Natural killer cell (primary cell): ENCODE data around the gene GRID1. TPM values are rescaled to one million over a fixed set of nuclear protein-coding genes. Genes with fewer than 3 reads are reported as not detected.

Experiments used
- ATAC-seq, 3 donors: fragments of 150-1000 bp in 2 of 3; fragments of 200-7000 bp in 1 of 3; cut with Tn5 transposase; 1 replicate in 1 of 3; 2 replicates in 2 of 3; pipeline ENCODE4 v1.10.0; 2021; ENCODE audit warnings: mild to moderate bottlenecking in 2 of 3, moderate library complexity in 2 of 3
- DNase-seq, 2 donors: peaks; one replicate each; pipeline versions ENCODE4 v3.0.0 to v3.0.0-alpha.2; 2013 to 2021; ENCODE audit warnings: mixed read lengths in 1 of 2
- H3K27ac ChIP-seq: one replicate; pipeline ENCODE4 v1.5.1; 2013; ENCODE audit warnings: mild to moderate bottlenecking, low read length
- H3K27me3 ChIP-seq: one replicate; pipeline ENCODE4 v1.6.1; 2013; ENCODE audit warnings: low read length; ENCODE audit not compliant: control insufficient read depth, insufficient read depth
- H3K36me3 ChIP-seq: one replicate; pipeline ENCODE4 v1.6.1; 2013; ENCODE audit warnings: low read length; ENCODE audit not compliant: control insufficient read depth, insufficient read depth
- H3K4me1 ChIP-seq: one replicate; pipeline ENCODE4 v1.6.1; 2013; ENCODE audit warnings: low read length; ENCODE audit not compliant: control insufficient read depth, insufficient read depth
- H3K4me3 ChIP-seq: one replicate; pipeline ENCODE4 v1.5.1; 2013; ENCODE audit warnings: low read length
- H3K9me3 ChIP-seq: one replicate; pipeline ENCODE4 v1.6.1; 2013; ENCODE audit warnings: low read length; ENCODE audit not compliant: control insufficient read depth, insufficient read depth
- H3K27ac Mint-ChIP-seq, 2 donors: one replicate each; pipeline ENCODE4 v1.8.0; 2022; ENCODE audit warnings: mild to moderate bottlenecking in 2 of 2, mixed read lengths in 2 of 2, moderate library complexity in 1 of 2
- H3K27me3 Mint-ChIP-seq, 2 donors: one replicate each; pipeline ENCODE4 v1.8.0; 2022; ENCODE audit warnings: low read depth in 2 of 2, mixed read lengths in 2 of 2
- H3K36me3 Mint-ChIP-seq: one replicate; pipeline ENCODE4 v1.8.0; 2022; ENCODE audit warnings: mixed read lengths
- H3K4me1 Mint-ChIP-seq, 2 donors: one replicate each; pipeline ENCODE4 v1.8.0; 2022; ENCODE audit warnings: mixed read lengths in 2 of 2
- H3K4me3 Mint-ChIP-seq: one replicate; pipeline ENCODE4 v1.8.0; 2022; ENCODE audit warnings: mild to moderate bottlenecking, moderate library complexity, mixed read lengths
- H3K9me3 Mint-ChIP-seq, 2 donors: one replicate each; pipeline ENCODE4 v1.8.0; 2022; ENCODE audit warnings: mixed read lengths in 2 of 2
- CTCF ChIP-seq: fragments of 200-600 bp; IDR thresholded peaks from one replicate; pipeline ENCODE4 v1.8.0; 2022; ENCODE audit warnings: antibody characterized with exemption
- WGBS: methylation state at CpG from one replicate; pipeline ENCODE4 v1.1.7; 2013; ENCODE audit warnings: missing lambda C conversion rate; ENCODE audit not compliant: insufficient coverage; 5-methylcytosine and 5-hydroxymethylcytosine counted together
- intact Hi-C: fragments of 100-400 bp; cut with micrococcal nuclease; formaldehyde crosslinking; loops from one replicate; pipeline ENCODE4 v1.14.2; 2022
- total RNA-seq, 4 donors: library from RNA; stranded (reverse); fragments of 120-200 nt in 1 of 4; gene quantifications; one replicate each; pipeline versions ENCODE4 v1.2.3 to v1.2.4, GENCODE V29; 2013 to 2022

The GRID1 gene
- total RNA-seq, 3 donors from 2014 or later (not counting 1 experiment from before 2014, with no cell fraction given), result not detected

- ATAC-seq (no peak), DNase-seq (no peak)
- no peaks in the 10 kb centered on the region for H3K4me1 ChIP-seq
- H3K27ac Mint-ChIP-seq, result no peak overlapping the region
- no peak overlapping the region for H3K4me3 Mint-ChIP-seq
- no peak overlapping the region for H3K27ac ChIP-seq
- no peaks in the 10 kb centered on the region for H3K36me3 ChIP-seq
- no peaks in the 10 kb centered on the region for H3K9me3 Mint-ChIP-seq
- no peaks in the 10 kb centered on the region for H3K27me3 ChIP-seq
- no peaks in the 10 kb centered on the region for H3K9me3 ChIP-seq
- WGBS, result 87% methylated on average over 4 of the region's 4 CpGs
- intact Hi-C loops, result no loop called here
- no peak for TF ChIP-seq CTCF
- H3K36me3 Mint-ChIP-seq, result no peaks in the 10 kb centered on the region
- no peak overlapping the region for H3K4me3 ChIP-seq
- H3K4me1 Mint-ChIP-seq, result no peaks in the 10 kb centered on the region
- H3K27me3 Mint-ChIP-seq, result peaks cover 0 to 2% of the 10 kb centered on the region in 2 donors
These were observed 342.7 kb downstream of the GRID1 start for GRCh38 chr10:86023931-86024280.

DNA sequence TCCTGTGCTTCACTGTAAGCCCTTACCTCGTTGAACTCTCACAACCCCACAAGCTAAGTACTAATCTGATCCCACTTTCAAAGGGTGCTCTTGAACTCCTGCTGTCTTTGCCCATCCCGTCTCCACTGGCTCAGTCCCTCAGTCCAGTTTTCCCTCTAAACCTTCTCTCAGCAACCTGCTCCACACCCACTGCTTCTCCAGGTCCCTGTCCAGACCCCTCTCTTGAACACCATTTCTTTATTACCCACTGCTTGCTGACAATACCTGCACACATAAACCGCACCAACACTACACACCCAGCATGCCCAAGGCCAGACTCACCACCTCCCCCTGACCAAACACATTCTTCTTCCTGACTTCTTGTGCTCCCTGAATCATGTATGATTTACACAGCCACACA, 343.3 kb downstream of the GRID1 start:
- WGBS, result 89% methylated on average over 3 of the region's 3 CpGs
- no peak for ATAC-seq
- Mint-ChIP-seq H3K27ac (no peak overlapping the region), H3K9me3 (no peaks in the 10 kb centered on the region), H3K36me3 (no peaks in the 10 kb centered on the region), H3K27me3 (no peaks in the 10 kb centered on the region), H3K4me1 (no peaks in the 10 kb centered on the region), H3K4me3 (no peak overlapping the region)
- TF ChIP-seq CTCF, result no peak
- H3K36me3 ChIP-seq, result no peaks in the 10 kb centered on the region
- no peak overlapping the region for H3K27ac ChIP-seq
- H3K27me3 ChIP-seq, result no peaks in the 10 kb centered on the region
- no peak for DNase-seq
- no peak overlapping the region for H3K4me3 ChIP-seq
- H3K9me3 ChIP-seq, result no peaks in the 10 kb centered on the region
- no peaks in the 10 kb centered on the region for H3K4me1 ChIP-seq
- intact Hi-C loops, result no loop called here

DNA sequence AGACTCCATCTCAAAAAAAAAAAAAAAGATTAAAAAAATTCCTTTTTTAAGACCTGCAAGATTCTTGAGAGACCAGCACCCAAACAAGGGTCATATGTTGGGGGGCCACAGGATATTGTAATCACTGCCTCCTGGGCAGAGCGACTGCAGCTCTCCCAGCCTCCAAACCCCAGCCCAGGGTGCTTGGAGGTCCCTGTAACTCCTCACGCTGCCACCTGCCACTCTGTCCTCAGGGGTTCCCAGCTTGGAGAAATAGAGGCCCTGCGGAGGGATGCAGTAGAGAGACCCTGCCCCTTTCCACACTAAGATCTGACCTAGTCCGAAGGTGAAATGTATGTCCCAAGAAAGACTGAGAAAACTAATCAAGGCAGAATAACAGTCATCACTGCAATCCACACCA, 343.7 kb downstream of the GRID1 start:
- no peak for TF ChIP-seq CTCF
- ATAC-seq, result no peak
- no peaks in the 10 kb centered on the region for H3K9me3 ChIP-seq

DNA sequence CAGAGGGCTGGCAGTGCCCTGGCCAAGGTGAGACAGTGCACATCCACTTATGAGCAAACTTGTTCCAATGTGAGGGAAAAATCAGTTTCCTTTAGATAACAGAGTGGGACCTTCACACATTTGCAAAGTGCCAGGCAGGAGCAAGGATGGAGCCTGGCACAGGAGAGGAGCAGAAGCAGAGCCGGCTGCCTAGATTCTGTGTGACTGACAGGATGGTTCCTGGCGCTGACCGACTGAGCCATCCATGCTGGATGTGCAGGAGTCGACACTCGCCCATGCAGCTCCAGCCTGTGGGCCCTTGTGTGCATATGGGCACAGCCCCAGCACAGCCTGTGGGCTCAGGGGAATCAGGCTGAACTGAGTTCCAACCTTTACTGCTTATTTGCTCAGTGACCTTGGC, 346.5 kb downstream of the GRID1 start:
- TF ChIP-seq CTCF, result no peak
- intact Hi-C loops, result no loop called here
- WGBS, result 94% methylated on average over 5 of the region's 5 CpGs
- H3K4me3 Mint-ChIP-seq, result no peak overlapping the region
- Histone ChIP-seq H3K4me1 (no peaks in the 10 kb centered on the region), H3K36me3 (no peaks in the 10 kb centered on the region), H3K4me3 (no peak overlapping the region), H3K27ac (no peak overlapping the region), H3K9me3 (no peaks in the 10 kb centered on the region), H3K27me3 (no peaks in the 10 kb centered on the region)
- DNase-seq (no peak), ATAC-seq (no peak)
- no peak overlapping the region for H3K27ac Mint-ChIP-seq
- no peaks in the 10 kb centered on the region for H3K36me3 Mint-ChIP-seq
- H3K9me3 Mint-ChIP-seq, result no peaks in the 10 kb centered on the region
- no peaks in the 10 kb centered on the region for H3K4me1 Mint-ChIP-seq
- no peaks in the 10 kb centered on the region for H3K27me3 Mint-ChIP-seq

More for the DNA sequence above, 343.7 kb downstream of the GRID1 start:
- Mint-ChIP-seq H3K36me3 (no peaks in the 10 kb centered on the region), H3K4me3 (no peak overlapping the region), H3K27me3 (no peaks in the 10 kb centered on the region), H3K9me3 (no peaks in the 10 kb centered on the region), H3K27ac (no peak overlapping the region), H3K4me1 (no peaks in the 10 kb centered on the region)
- intact Hi-C loops, result no loop called here
- no peak overlapping the region for H3K4me3 ChIP-seq
- 95% methylated on average over 4 of the region's 4 CpGs for WGBS
- no peak for DNase-seq
- H3K36me3 ChIP-seq, result no peaks in the 10 kb centered on the region
- no peaks in the 10 kb centered on the region for H3K4me1 ChIP-seq
- H3K27ac ChIP-seq, result no peak overlapping the region
- H3K27me3 ChIP-seq, result no peaks in the 10 kb centered on the region
